ENCODE measurements around the gene TMEM161A. TPM values are rescaled to one million over a fixed set of nuclear protein-coding genes. Genes with fewer than 3 reads are reported as not detected.
A peak's percentile ranks its signal among the peaks of the same experiment; 100 is the strongest.

TMEM161A gene
- polyA plus RNA-seq, 3 donors, result 14.3 to 22.5 (median 15.3) TPM

GRCh38 chr19:19134687-19135158, 3.6 kb downstream of the TMEM161A start:
- H3K27me3 ChIP-seq (ENCODE audit: control insufficient read depth in 2 of 2, insufficient read depth in 2 of 2, low read length in 2 of 2), result no peaks in the 10 kb centered on the region
- no peaks in the 10 kb centered on the region for H3K36me3 ChIP-seq (replicated peaks in 1 of 2; ENCODE audit: control insufficient read depth in 1 of 2, insufficient read depth in 2 of 2, low read length in 2 of 2)
- H3K4me1 Mint-ChIP-seq, result peaks cover 28% of the 10 kb centered on the region
- H2AFZ ChIP-seq (ENCODE audit: insufficient read depth, low read depth, low read length, poor library complexity, severe bottlenecking), result peak overlapping the region; percentile 56
- intact Hi-C loops (cut with micrococcal nuclease), result loop anchor here (5.0 kb wide), 1 partner anchor 82 kb away; no protein-coding TSS in a partner anchor
- peaks cover 4 to 6% (median 5%) of the 10 kb centered on the region in 3 donors for H3K27me3 Mint-ChIP-seq (ENCODE audit: low read depth in 3 of 3)
- H3K4me3 ChIP-seq (replicated peaks in 1 of 3; ENCODE audit: low read depth in 2 of 3, low read length in 3 of 3), result peak overlapping the region in 1 of 3 experiments; percentile 42
- no peaks in the 10 kb centered on the region for H4K20me1 ChIP-seq (ENCODE audit: insufficient read depth, low read length)
- WGBS (ENCODE audit: insufficient coverage), result 42% methylated on average over 6 of the region's 21 CpGs
- H3K9ac ChIP-seq (ENCODE audit: insufficient read depth, low read length, poor library complexity, severe bottlenecking), result peak overlapping the region; percentile 21
- peaks cover 9 to 15% of the 10 kb centered on the region in 2 donors for H3K9me3 ChIP-seq (replicated peaks in 1 of 2; ENCODE audit: control insufficient read depth in 1 of 2, insufficient read depth in 1 of 2, low read length in 2 of 2)
- H3K9me3 Mint-ChIP-seq, result peaks cover 10 to 26% (median 13%) of the 10 kb centered on the region in 7 donors
- H3K4me3 Mint-ChIP-seq, result peak overlapping the region; percentile 54 to 78
- no peak overlapping the region for H3K27ac Mint-ChIP-seq
- no peaks in the 10 kb centered on the region for H3K79me2 ChIP-seq (ENCODE audit: insufficient read depth, low read length)
- no peak for TF ChIP-seq CTCF (IDR thresholded peaks at IDR 0.05)
- no peak overlapping the region for H3K27ac ChIP-seq (ENCODE audit: low read depth in 1 of 2, low read length in 2 of 2)
- peak overlapping the region; percentile 63 for H3K4me2 ChIP-seq (replicated peaks; ENCODE audit: extremely low read depth, low read length, poor library complexity, severe bottlenecking)
- DNase-seq, result no peak
- H3K36me3 Mint-ChIP-seq, result peaks cover 0 to 5% of the 10 kb centered on the region in 2 donors
- peaks cover 19 to 21% of the 10 kb centered on the region in 2 donors for H3K4me1 ChIP-seq (ENCODE audit: control insufficient read depth in 1 of 2, insufficient read depth in 2 of 2, low read length in 2 of 2)

- Mint-ChIP-seq H3K27ac (no peak overlapping the region), H3K4me3 (no peak overlapping the region), H3K4me1 (peaks cover 27% of the 10 kb centered on the region), H3K27me3 (ENCODE audit: low read depth in 3 of 3) (peaks cover 2 to 6% (median 4%) of the 10 kb centered on the region in 3 donors), H3K36me3 (peaks cover 0 to 6% of the 10 kb centered on the region in 2 donors), H3K9me3 (peaks cover 10 to 26% (median 13%) of the 10 kb centered on the region in 7 donors)
- Histone ChIP-seq H3K4me1 (ENCODE audit: control insufficient read depth in 1 of 2, insufficient read depth in 2 of 2, low read length in 2 of 2) (peaks cover 19 to 21% of the 10 kb centered on the region in 2 donors), H3K4me3 (replicated peaks in 1 of 3; ENCODE audit: low read depth in 2 of 3, low read length in 3 of 3) (no peak overlapping the region), H3K9ac (ENCODE audit: insufficient read depth, low read length, poor library complexity, severe bottlenecking) (no peak overlapping the region), H3K36me3 (replicated peaks in 1 of 2; ENCODE audit: control insufficient read depth in 1 of 2, insufficient read depth in 2 of 2, low read length in 2 of 2) (no peaks in the 10 kb centered on the region), H3K9me3 (replicated peaks in 1 of 2; ENCODE audit: control insufficient read depth in 1 of 2, insufficient read depth in 1 of 2, low read length in 2 of 2) (peaks cover 9 to 15% of the 10 kb centered on the region in 2 donors), H4K20me1 (ENCODE audit: insufficient read depth, low read length) (no peaks in the 10 kb centered on the region), H3K79me2 (ENCODE audit: insufficient read depth, low read length) (no peaks in the 10 kb centered on the region), H3K4me2 (replicated peaks; ENCODE audit: extremely low read depth, low read length, poor library complexity, severe bottlenecking) (no peak overlapping the region), H3K27ac (ENCODE audit: low read depth in 1 of 2, low read length in 2 of 2) (no peak overlapping the region), H3K27me3 (ENCODE audit: control insufficient read depth in 2 of 2, insufficient read depth in 2 of 2, low read length in 2 of 2) (no peaks in the 10 kb centered on the region), H2AFZ (ENCODE audit: insufficient read depth, low read depth, low read length, poor library complexity, severe bottlenecking) (no peak overlapping the region)
- no CpG with 5 or more reads among the region's 6 CpGs for WGBS (ENCODE audit: insufficient coverage)
- no peak for DNase-seq
- no peak for TF ChIP-seq CTCF (IDR thresholded peaks at IDR 0.05)
- intact Hi-C loops (cut with micrococcal nuclease), result no loop called here
Measured at GRCh38 chr19:19133985-19134384, 4.3 kb downstream of the TMEM161A start.

All from CD14-positive monocyte (primary cell).